BE2C (cell line): Measurements from ENCODE around the gene WBP2.

Experiments
- DNase-seq: peaks from one replicate; pipeline ENCODE4 v3.0.0-alpha.2; 2020
- H3K27me3 ChIP-seq: fragments of 250-450 bp; sonication (Bioruptor Pico); 2 replicates; pipeline ENCODE4 v1.5.1; 2020; ENCODE audit warnings: mild to moderate bottlenecking
- H3K36me3 ChIP-seq: fragments of 250-450 bp; sonication (Bioruptor Pico); 2 replicates; pipeline ENCODE4 v1.5.1; 2020; ENCODE audit warnings: mild to moderate bottlenecking
- H3K4me1 ChIP-seq: fragments of 250-450 bp; sonication (Bioruptor Pico); 2 replicates; pipeline ENCODE4 v1.5.1; 2020
- H3K4me3 ChIP-seq: 2 replicates; pipeline ENCODE4 v1.5.1; 2011; ENCODE audit warnings: low read depth, low read length
- H3K9me3 ChIP-seq: fragments of 250-450 bp; sonication (Bioruptor Pico); 2 replicates; pipeline ENCODE4 v1.5.1; 2020
- CTCF ChIP-seq: IDR thresholded peaks from 2 replicates; pipeline ENCODE4 v1.5.1; 2012; ENCODE audit warnings: mild to moderate bottlenecking, low read depth, low read length

The WBP2 gene

GRCh38 chr17:75827308-75828075, 27.6 kb downstream of the WBP2 start:
- H3K9me3 ChIP-seq: no peaks in the 10 kb centered on the region
- peak overlapping the region; percentile 53 for H3K4me3 ChIP-seq
- H3K4me1 ChIP-seq: peaks cover 22% of the 10 kb centered on the region
- H3K36me3 ChIP-seq: peaks cover 3% of the 10 kb centered on the region; the same call in 1 of the 2 replicates
- peak; percentile 93 for DNase-seq
- TF ChIP-seq CTCF: peak; percentile 90
- no peaks in the 10 kb centered on the region for H3K27me3 ChIP-seq

GRCh38 chr17:75826561-75827307, 28.4 kb downstream of the WBP2 start:
- Histone ChIP-seq H3K4me3 (no peak overlapping the region), H3K4me1 (peaks cover 28% of the 10 kb centered on the region), H3K9me3 (no peaks in the 10 kb centered on the region), H3K36me3 (peaks cover 10% of the 10 kb centered on the region), H3K27me3 (no peaks in the 10 kb centered on the region)
- 0 out of 2 replicates have a peak, but pooled peaks have one; percentile 9 for TF ChIP-seq CTCF
- DNase-seq: no peak

- H3K4me3 ChIP-seq: no peak overlapping the region
- peaks cover 34% of the 10 kb centered on the region for H3K4me1 ChIP-seq
- H3K9me3 ChIP-seq: no peaks in the 10 kb centered on the region
- no peak for DNase-seq
- H3K27me3 ChIP-seq: no peaks in the 10 kb centered on the region
- peaks cover 19% of the 10 kb centered on the region for H3K36me3 ChIP-seq
- no peak for TF ChIP-seq CTCF
These were observed 29.3 kb downstream of the WBP2 start for GRCh38 chr17:75825748-75826370.

GRCh38 chr17:75825149-75825552, 30.0 kb downstream of the WBP2 start:
- peak; percentile 10 for DNase-seq
- H3K36me3 ChIP-seq: peaks cover 25% of the 10 kb centered on the region
- no peak for TF ChIP-seq CTCF
- H3K4me1 ChIP-seq: peaks cover 34% of the 10 kb centered on the region
- no peaks in the 10 kb centered on the region for H3K9me3 ChIP-seq
- H3K27me3 ChIP-seq: no peaks in the 10 kb centered on the region
- H3K4me3 ChIP-seq: no peak overlapping the region

GRCh38 chr17:75824666-75825065, 30.5 kb downstream of the WBP2 start:
- Histone ChIP-seq H3K4me3 (no peak overlapping the region), H3K9me3 (no peaks in the 10 kb centered on the region), H3K4me1 (peaks cover 34% of the 10 kb centered on the region), H3K36me3 (peaks cover 30% of the 10 kb centered on the region), H3K27me3 (no peaks in the 10 kb centered on the region)
- TF ChIP-seq CTCF: no peak
- no peak for DNase-seq
